NCI-H1092 (cell line): ENCODE measurements around the gene DPF1.

Source experiments
- DNase-seq: peaks from one replicate; lab custom pipeline; 2025; lab: John Stamatoyannopoulos, UW

Gene DPF1

DNA sequence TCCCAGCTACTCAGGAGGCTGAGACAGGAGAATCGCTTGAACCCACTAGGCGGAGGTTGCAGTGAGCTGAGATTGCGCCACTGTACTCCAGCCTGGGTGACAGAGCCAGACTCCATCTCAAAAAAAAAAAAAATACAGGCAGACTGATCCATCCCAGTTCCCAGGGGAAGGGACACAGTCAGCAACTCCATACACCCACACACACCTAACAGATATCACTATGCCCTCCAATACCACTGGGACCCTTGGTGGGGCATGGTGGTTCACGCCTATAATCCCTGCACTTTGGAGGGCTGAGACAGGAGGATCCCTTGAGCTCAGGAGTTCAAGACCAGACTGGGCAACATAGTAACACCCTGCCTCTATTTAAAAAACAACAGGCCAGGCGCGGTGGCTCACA lies 2.6 kb downstream of the DPF1 start:
- DNase-seq, result no peak

DNA sequence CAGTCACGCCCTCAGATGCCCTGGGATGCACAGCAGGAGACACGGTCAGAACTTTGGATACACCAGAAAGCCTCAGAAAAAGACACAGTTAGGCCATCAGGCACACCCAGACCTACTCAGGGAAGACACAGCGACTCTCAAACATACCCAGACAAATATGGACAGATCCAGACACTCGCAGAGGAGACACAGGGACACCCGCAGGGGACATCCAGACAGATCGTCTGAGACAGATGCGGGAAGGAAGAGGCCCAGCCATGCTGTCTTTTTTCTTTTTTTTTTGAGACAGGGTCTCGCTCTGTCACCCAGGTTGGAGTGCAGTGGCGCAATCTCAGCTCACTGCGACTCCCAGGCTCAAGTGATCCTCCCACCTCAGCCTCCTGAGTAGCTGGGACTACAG lies 4.8 kb downstream of the DPF1 start:
- DNase-seq, result no peak

DNA sequence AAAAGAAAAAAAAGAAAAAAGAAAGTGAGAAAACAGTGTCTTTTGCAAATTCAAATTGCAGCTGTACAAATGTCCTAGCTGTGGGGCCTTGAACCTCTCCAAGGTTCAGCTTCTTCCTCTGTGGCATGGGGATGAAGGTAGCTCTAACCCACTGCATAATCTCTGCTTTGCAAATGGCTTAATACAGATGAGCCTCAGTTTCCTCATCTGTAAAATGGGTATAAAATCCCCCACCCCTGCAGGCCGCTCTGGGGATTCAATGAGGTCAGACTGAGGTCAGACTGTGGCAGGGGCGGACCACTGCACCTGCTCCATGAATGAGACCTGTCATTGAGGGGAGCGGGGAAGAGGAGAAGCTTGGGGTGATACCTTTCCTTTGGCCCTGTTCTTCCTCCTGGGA lies 5.8 kb downstream of the DPF1 start:
- no peak for DNase-seq

DNA sequence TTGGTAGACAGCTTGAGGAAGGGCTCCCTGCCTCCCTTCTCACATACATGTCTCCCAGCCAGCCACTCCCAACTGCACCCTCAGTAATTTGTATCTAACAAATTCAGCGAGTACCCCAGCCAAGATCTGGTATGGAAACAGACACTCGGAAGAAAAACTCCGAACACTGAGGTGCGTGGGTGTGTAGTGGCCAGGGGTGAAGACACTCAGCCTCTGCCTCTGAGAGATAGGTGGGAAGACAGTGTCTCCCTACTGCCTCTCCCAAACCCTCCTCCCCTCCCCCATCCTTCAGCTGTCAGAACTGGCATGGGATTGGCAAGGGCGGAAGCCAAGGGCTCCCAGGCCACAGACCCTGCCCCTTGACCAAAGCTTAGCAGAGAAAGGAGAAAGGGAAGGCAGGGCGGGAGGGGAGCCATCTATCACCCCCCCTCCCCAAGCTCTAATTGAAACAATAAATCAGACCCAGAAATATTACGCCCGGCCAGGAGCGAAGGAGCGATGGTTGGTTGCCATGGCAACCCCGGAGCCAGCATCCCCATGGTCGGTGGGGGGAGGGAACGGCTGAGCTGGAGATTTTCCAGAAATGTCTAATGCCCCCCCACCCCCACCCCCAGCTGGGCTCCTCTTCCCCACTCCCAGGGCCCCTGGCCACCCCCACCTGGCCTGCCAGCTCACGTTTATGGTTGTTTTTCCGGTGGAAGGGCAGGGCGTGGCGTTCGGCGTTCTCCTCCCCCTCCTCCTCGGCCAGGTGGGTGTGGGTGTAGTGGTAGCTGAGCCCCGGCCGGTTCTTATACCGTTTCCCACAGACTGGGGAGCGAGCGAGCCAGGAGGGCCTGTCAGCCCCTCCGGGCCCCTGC lies 7.0 kb downstream of the DPF1 start:
- no peak for DNase-seq

DNA sequence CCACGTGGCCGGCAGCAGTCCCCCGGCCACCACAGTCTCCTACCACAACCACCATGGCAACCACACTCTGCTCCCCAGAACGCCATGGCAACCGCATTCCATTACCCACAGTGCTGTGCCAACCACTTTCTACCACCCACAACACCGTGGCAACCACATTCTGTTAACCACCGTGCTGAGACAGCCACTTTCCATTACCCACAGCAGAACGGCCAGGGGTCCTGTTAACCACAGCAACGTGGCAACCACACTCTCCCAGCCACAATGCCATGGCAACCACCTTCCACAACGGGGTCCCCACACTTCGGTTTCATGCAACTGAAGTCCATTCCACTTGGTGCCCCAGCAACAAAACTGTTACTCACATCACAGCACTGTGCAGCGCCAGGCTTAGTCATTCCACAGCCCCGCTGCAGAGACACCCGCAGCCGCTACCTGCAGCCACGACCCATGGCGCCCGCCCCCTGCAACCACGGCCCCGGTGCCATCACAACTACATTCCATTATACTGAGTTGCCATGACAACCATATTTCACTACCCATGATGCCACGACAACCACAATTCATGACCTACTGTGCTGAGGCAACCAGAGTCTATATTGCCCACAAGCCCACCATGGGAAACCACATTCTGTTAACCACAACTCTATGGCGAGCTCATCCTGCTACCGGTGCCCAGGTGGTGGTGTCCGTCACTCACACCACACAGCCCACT lies 10.0 kb downstream of the DPF1 start:
- DNase-seq, result no peak

DNA sequence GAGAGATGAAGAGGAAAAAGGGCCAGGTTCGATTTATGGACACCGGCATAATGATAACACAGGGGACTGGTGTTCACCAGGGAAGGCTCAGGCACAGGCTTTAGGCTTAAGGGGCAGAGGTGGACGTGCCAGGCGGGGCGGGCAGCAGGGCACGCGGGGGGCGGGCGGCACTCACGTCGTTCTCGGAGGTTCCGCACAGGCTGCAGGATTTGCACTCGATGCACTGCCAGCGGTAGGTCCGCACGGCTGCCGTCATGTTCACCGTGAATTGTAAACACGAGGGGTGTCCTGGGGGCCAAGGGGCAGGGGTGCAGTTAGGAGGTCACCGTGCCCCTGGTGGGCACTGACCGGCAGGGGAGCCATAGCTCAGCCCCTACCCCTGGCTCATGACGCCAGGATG lies 10.6 kb downstream of the DPF1 start:
- DNase-seq, result no peak

DNA sequence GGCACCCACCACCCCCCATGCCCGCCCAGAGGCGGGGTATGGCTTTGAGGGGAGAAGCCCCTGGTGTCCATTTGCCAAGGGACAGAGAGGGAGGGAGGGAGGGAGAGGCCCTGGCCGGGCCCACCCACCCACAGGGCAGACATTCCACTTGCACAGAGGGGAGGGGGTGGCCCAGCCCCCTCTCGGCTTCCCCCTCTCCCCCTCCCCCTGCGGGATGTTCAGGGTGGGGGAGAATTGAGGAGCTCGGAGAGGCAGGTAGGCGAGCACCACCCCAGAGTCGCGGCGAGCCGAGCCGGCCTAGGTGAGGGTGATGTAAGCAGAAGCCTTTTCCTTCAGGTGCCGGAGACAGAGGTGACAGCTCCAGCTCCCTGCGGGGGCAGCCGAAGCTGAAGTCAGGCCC lies 12.3 kb downstream of the DPF1 start:
- DNase-seq, result no peak

DNA sequence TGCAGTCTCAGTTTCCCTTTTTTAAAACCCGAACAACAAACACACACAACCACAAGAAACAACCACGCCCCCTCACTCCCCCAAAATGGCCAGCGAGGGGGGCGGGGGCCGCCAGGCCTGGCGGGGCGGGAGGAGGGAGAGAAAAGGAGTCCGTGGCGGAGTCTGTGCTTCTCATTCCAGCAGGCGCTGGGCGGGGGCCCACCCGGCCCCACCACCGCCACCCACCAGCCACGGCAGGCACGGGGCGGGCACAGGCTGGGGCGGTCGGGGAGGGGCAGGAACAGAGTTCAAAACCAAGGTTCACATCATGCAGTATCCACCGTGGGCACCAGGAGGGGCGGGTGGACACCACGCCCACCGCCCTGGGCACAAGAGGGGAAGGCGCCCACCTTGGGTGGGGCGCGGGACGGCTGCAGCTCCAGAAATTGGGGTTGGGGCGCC lies 12.9 kb downstream of the DPF1 start:
- DNase-seq, result no peak

DNA sequence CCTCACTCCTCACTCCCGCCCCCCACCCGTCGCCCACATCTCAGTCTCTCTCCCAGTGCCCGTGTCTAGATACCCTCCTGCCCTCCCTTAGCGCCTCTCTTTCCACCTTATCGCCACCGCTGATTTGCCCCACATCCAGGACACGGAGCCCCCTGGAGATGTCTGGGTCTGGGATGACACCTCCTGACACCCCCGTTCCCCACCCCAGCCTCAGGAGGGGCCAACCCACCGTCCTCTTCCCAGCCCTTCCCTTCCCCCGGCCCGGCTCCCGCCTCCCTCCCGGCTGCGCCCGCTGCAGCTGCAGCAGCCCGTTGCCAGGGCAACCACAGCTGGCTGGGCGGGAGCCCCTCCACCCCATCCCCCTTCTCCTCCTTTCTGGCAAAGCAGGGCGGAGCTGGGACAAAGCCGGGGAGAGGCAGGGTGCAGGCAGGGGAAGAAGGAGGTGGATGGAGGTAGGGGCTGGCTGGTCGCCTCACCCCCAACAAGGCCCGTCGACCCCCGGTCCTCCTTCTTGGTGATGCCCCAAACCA lies 13.5 kb downstream of the DPF1 start:
- DNase-seq, result peak; percentile 47

DNA sequence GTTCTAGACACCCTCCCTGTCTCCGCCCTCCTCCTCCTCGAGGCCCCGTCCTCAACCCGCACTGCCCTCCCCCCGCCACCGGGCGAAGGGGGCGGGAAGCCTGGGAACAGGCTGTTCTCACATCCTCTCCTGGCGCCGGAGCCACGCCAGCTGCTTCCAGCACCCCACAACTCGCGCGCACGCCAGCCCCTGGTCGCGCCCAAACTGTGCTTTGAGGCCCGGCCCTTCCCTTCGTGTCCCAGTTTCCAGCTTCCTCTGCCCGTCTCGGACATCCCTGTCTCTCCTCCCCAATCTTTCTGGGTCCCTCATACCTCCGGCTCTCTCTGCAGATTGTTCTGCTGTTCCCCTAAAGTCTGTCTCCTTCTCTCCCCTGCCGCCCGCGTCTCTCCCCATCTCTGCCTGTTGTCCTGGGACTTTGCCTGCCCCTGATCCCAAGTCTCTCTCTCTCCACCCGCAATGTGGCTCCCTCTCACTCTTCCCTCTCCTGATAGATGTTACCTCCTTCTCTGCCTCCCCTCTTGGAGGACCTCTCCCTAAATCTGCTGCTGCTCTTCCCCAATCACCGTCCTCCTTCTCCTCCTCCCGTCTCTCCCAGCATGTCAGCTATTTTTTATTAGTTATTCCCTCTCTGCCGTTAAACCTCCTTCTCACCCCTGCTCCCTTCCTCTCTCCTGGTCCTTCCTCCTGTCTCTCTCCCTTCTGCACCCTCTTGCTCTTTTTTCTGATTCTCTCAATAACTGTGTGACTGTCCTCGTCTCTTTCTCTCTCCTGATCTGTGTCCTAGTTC lies 14.2 kb downstream of the DPF1 start:
- no peak for DNase-seq

DNA sequence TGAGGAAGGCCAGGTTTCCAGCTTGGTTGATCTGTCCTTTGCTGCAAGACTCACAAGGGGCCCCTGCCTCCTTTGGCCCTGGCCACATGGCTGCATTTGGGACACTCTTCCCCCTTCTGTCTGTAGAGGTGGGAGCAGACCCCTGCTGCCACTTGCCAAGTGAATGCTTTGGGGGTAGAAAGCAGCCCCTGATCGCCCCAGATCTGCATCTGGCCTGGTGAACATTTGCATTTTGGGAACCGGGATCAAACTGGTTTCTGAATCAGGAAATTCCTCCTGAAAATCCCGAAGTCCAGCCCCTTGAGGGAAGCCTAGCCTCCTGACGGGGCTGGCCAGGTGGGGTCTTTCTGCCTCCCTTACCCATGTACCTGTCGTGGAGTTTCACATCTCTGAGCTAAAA lies 14.9 kb downstream of the DPF1 start:
- DNase-seq, result no peak

DNA sequence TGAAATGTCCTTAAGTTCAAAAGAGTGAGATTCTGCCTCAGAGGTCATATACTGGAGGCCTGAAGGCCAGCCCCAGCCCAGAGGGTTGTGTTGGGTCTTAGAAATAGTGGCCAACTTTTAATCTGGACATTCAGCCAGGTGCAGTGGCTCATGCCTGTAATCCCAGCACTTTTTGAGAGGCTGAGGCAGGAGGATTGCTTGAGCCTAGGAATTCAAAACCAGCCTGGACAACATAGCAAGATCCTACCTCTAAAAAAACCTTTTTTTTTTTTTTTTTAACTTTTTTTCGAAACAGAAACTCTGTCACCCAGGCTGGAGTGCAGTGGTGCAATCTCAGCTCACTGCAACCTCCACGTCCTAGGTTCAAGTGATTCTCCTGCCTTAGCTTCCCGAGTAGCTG lies 15.5 kb downstream of the DPF1 start:
- no peak for DNase-seq

DNA sequence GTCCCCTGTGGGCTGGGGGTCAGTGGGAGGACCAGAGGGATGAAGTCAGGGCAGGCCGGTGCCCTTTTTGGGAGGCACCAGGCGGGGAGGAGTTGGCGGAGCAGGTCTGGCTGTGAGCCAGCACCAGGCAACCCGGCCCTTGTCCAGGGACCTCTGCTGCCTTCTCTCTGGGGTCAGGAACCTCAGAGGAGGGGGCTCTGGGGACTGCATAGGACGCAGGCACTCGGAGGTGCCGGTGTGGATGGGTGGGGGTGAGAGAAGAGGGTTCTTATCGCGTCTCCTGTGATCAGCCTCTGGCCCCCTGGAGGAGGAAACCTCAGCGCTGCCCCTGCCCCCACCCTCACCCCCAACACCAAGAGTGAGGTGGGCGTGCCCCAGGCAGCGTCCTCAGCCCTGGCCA lies 16.5 kb downstream of the DPF1 start:
- no peak for DNase-seq

DNA sequence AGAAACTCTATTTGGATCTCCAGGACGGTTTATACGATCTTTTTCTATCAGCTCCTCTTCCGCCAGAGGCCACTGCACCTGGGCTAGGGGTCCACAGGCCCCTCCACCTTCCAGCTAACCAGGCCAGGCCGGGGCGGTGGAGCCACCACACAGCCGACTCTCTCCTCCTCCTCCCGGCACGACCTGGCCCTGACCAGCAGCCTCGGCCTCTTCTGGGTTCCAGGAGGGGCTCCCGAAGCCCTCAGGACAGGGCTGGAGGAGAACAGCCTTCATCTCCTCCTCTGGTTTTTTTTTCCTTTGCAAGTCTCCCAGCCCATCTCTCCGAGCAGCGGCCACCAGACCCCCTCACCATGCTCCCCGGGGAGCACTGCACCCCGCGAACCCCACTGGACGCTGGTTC lies 17.1 kb downstream of the DPF1 start:
- DNase-seq, result no peak

DNA sequence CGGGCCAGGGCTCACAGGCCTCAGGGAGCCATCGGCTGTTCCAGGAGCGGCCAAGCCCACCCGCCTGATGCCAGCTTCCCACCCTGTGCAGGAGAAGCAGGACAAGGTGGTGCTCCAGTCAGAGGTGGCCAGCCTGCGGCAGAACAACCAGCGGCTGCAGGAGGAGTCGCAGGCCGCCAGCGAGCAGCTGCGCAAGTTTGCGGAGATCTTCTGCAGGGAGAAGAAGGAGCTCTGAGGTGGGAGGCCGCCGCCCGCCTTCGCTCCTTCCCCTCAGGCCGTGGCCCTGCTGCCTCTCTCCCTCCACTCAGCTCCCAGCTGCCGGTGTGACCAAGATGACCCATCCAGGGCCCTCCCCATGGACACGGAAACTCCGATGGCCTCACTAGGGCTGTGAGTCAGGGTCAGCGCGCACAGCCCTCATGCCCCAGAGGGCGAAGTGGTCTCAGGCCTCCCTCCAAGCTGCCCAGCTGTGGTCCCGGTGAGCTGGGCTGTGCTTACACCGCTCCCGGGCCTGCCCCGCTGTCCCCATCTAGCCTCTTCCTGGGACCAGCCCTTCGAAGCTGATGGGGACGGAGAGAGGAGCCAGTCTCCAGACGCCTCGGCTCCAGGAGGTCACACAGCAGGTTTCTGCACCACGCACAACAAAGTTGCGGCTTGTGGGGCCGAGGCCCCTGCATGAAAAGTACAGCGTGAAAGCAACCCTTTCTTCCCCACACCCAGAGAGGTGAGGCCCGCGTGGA lies 17.8 kb downstream of the DPF1 start:
- no peak for DNase-seq

DNA sequence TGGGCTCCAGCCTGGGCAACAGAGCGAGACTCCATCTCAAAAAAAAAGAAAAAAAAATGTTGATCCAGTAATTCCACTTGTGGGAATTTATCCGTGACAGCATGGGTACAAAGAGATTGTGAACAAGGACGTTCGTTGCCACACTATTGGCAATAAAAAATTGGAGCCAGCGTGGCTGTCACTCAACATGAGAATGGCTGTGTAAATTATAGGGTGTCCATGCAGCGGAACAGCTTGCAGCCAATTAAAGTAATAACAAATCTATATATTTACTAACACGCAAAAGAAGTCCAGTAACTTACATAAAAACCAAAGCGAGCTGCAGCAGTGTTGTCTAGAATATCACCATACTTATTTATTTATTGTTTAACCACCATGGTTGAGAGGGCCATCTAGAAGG lies 19.3 kb downstream of the DPF1 start:
- DNase-seq, result no peak

DNA sequence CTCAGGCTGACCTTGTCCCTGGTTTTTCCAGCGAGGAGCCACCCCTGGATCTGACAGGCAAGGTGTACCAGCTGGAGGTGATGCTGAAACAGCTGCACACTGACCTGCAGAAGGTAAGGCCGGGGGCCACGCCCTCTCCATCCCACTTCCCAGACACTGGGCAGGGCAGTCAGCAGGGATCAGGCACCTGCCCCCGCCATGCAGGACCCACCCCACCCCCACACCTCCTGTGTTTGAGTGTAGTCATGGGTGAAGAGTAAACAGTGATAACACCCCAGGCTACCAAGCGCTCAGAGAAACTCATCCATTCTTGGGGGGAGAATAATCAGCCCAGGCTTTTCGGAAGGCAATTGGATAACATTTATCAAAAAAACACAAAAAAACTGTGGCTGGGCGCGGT lies 19.9 kb downstream of the DPF1 start:
- DNase-seq, result no peak

DNA sequence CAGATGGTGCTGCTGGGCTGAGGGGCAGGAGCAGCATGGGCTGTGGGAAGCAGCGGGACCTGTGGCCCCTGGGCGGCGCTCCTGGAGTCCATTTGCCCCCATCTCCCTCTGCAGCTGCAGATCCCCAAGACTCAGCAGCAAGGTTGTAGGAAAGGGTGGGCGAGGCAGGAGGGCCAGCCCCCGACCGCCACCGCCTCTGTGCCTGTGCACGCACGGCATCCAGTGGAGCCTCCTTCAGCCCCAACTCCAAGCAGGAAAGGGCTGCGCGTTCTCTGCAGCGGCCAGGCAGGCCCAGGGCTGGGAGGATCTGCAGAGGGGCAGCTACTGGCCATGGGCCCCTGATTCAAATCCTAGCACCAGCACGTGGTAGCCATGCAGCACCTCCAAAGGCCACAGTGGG lies 20.8 kb downstream of the DPF1 start:
- no peak for DNase-seq

DNA sequence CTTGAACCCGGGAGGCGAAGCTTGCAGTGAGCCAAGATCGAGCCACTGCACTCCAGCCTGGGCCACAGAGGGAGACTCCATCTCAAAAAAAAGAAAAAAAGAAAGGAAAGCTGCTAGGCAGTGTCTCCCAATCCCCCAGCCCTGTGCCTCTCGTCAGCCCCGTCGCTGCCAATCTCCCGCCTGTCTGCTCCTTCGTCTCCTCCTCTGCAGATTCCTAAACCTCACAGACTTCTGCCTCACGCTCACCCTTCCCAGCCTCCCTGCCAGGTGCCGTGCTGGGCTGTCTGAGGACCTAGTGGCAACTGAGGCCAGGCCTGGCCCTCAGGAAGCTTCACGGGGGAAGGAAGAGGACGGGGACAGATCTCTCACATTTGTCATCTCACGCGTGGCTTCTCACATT lies 21.5 kb downstream of the DPF1 start:
- DNase-seq, result no peak

DNA sequence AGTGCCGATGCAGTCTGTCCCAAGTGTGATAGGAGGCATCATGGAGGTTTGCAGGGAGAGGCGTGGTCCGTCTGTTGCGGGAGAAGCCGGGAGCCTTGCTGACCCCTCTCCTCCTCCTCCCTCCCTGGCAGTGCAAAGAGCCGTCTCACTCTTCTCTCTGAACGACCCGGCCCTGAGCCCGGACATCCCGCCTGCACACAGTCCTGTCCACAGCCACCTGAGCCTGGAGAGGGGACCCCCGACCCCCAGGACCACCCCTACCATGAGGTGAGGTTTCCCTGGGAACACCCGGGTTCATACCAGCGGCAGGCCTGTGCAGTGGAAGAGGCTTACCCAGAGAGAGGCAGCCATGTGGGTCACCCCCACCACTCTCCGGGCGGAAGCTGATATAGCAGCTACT lies 22.3 kb downstream of the DPF1 start:
- no peak for DNase-seq

DNA sequence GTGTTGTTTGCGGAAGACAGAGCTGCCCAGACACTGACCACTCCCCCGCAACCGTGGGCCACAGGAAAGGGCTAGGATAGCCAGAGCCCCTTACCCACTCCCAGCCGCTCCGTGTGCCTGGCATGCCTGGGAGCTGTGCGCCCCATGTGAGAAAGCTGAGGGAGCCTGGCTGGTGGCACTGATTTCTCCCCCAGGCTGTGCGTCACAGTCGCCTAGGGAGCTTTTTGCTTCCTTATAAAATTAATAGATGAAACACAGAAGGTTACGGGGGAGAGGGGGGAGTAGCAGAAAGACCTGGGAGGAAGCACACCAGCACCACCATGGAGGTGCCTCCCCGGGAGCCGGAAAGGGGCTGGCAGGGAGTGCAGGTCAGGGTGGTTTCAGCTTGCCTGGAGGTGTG lies 24.7 kb downstream of the DPF1 start:
- DNase-seq, result no peak
